ENCODE measurements around the gene STARD7.
A peak's percentile ranks its signal among the peaks of the same experiment; 100 is the strongest.
"Not testable (repeated sequence)": the region's sequence is repeated elsewhere in the genome, so short reads cannot be mapped to it uniquely, and the experiment has no call there.

STARD7 gene

DNA sequence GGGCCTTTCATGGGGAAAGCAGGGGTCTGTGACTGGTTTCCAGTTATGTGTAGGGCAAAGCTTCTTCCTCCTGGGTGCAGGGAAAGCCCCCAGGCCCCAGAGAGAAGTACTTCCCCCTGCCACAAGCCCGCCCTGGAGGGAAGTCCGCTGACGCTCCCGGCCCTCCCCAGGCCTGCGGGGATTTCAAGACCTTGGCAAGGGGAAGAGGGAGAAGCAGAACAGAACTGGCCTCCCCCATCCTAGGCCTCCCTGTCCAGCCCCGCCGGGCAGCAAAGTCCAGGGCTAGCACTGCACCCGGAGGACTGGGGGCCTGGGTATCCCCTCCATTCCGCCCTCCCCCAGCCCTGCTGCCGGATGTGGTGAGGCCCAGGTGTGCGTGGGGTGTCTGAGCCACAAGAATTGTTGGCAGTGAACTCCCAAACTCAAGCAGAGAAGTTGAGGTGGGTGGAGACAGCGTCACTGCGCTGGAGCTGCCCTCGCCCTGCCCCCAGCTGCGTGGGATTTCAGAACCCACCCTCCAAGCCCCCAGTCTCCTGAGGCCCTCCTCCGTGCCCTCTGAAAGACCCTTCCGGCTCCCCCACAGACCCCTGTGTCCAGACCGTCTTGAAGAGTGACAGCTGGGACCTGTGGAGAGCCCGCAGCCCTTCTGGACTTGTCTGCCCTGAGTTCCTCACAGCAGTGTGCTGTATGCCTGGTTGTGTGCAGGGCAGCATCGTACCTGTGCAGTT lies 62.3 kb downstream of the STARD7 start:
- DNase-seq, result peak; percentile 91

DNA sequence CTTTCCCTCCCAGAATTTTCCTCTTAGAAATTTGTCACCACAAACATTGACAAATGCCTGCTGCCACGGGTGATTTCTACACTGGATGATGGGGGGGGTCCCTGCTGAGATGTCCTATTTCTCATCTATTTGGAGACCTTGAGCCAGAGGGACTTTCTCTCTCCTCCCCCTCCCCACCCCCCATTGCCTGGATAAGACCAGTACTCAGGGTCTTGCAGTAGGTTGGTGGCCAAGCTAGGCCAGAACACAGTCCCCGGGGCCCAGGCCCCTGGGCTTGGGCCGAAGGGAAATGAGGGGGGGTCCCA lies 62.8 kb downstream of the STARD7 start:
- no peak for DNase-seq

DNA sequence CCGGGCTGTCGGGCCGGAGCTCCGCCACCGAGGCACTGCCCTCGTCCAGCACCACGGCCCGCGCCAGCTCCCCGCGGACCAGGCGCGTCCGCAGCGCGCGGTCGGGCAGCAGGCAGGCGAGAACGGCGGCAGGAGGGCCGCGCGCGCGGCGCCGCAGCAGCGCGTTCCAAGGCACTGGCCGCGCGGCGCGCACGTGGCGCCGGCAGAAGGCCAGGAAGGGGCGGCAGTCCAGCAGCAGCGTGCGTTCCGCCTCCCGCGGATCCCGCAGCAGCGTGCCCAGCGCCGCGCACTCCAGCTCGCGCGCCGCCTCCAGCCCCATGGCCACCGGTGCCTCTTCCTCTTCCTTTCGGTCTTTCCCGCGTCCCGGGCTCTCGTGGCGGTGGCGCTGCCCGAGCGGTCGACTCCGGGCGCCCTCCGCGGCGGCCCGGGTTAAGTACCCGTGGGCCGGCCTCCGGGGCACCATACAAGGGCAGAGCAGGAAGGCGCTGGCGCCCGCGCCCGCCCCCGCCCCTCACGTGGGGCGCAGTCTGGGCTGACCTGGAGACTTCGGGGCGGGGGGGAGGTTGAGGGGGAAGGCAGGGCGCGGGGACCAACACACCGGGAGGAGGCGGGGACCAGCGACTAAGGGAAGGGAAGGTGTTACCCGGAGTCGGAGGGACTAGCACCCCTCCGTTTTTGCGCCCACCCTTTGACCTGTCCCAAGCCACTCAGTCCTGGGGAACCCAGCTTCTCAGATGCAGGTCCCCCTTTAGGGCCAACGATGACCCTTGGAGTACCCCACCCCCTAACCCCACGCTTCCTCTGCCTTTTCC lies 63.4 kb downstream of the STARD7 start, which contains the start of gene DUSP2:
TSS of gene DUSP2 (minus strand) at position 405 of the 812 bp plus-strand sequence. CDS start at position 319, 86 bp downstream.
- peak; percentile 95 for DNase-seq

DNA sequence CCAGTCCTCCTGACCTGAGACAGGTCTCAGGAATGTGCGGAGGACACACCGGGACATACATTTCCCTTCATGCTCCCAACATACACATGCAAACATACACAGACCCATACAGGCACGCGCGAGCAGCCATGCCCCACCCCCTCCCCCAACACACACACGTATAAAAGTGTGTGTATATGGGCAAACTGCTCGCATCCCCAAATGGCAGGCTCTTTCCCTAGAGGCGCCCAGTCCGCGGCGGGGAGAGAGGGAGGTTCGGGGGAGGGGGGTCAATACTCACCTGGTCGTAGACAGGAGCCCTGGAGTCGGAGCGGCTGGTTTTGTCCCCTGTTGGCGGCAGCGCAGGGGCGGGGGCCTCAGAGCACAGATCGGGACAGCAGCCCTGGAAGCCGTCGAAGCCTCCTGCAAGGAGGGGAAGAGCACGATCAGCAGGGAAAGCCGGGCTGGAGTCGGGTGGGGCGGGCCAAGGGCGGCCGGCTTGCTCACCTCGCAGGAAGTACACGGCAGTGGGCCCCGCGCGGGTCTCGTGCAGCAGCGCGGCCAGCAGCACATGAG lies 64.1 kb downstream of the STARD7 start:
- peak; percentile 51 for DNase-seq

DNA sequence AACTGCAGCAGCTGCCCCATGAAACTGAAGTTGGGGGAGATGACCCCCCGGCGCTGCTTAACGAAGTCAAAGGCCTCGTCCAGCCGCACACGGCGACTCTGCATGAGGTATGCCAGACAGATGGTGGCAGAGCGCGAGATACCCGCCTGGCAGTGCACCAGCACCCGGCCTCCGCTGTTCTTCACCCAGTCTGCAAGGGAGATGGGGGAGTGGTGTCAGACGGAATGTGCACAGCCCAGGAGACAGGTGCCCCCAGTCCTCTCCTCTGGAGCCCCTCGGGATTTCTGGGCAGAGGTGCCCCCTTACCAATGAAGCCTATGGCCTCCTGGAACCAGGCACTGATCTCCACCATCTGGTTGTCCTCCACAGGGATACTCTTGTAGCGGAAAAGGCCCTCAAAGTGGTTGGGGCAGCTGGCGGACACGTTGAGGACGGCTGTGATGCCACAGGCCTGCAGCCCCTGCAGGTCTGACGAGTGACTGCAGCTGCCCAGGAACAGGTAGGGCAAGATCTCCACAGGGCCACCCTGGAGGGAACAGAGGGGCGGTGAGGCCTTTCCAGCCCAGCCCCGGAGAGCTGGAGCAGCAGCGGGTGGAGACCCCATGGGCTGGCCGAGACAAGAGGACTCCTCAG lies 64.7 kb downstream of the STARD7 start:
- DNase-seq, result peak; percentile 49

DNA sequence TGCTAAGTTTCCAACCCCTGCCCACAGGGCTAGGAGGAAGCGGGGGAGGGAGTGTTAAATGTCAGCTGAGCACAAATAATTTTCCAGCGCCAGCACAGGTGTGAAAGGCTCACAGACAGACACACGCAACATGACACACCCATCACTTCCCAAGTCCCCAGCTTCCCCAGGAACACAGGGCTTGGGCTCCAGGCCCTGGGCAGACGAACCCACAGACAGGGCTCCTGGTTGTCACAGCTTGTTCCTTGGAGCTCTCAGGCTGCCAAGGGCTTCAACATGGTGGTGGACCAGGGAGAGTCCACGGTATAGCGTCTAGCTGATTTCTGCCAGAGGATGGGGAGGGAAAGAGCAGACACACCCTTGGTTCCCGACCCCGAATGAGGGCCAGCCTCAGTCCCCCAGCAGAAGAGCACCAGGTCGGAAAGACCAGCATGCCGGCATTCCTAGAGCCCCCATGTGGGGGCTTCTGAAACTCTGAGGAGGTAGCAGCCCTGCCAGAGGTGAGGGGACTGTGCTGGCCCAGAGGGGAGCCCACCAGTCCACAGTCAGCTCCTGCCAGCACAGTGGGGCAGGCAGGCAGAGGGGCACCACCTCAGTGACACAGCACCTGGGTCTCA lies 65.3 kb downstream of the STARD7 start:
- DNase-seq, result peak; percentile 52

DNA sequence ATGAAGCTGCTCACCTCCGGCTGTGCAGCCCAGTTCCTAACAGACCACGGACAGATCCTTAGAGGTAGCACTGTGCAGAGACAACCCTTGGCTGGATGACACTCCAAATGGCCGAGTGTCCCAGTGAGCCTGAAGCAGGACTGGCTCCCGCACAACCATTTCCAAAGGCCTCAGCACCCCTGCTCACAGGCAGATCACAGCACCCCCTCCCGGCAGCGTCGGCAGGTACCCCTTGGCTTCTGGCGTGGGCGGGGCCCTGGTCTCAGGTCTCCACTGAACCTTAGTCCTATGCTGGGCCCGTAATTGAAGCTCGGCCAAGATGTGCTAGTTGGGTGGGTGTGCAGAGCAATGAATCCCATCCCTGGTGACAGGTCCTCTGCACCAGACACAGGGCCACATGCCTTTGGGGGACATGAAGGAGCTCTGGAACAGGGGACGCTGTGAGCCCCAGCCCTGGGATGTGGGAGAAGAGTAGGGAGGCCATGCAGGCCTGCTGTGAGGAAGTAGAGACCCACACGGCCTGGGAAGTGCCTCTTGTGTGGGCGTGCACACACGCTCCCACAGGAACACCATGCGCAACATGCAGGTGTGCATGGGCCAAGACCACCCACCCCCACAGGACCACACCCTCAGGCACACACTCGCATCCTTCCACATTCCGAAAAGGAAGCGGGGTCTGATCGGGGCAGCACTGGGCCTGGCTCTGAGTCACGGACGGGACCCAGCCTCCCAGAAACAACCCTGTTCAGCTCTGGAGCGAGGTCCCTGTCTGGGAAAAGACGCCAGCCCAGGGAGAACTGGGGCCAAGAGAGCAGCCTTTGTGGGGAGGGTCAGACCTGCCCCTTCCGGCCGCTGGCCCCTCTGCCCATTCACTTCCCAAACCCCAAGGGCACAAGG lies 66.2 kb downstream of the STARD7 start:
- DNase-seq, result peak; percentile 80

DNA sequence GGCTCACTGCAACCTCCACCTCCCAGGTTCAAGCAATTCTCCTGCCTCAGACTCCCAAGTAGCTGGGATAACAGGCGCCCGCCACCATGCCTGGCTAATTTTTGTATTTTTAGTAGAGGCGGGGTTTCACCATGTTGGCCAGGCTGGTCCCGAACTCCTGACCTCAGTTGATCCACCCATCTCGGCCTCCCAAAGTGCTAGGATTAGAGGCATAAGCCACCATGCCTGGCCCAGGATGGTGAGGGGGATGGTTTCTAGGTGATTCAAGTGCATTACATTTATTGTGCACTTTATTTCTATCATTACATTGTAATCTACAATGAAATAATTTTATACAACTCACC lies 67.0 kb downstream of the STARD7 start:
- DNase-seq, result not testable (repeated sequence)

DNA sequence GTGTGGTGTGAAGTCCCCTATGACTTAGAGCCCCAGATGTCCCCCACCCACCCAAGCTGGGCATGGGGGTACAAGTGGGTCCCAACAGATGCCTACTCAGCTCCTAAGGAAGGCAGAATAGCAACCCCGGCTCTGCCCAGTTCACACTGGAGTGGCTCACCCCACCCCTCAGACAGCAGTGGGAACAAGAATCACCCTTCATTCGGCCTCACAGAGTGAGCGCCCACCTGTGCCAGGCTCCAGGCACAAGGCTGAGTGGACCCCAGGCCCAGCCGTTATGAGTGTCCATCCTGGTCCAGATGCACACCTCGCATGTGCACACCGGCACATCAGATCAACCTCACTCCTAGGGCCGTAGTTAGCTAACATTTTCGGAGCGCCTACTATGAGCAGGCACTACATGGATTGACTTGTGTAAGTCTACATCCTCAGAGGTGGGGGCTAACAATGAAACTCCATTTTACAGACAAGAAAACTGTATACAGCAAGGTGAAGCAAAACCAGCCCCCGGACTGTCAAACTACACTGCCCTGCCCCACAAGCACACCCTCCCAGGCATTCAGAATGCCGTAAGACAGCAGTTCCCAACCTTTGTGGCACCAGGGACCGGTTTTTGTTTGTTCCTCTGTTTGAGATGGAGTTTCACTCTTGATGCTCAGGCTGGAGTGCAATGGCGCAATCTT lies 67.5 kb downstream of the STARD7 start:
- peak; percentile 44 for DNase-seq

DNA sequence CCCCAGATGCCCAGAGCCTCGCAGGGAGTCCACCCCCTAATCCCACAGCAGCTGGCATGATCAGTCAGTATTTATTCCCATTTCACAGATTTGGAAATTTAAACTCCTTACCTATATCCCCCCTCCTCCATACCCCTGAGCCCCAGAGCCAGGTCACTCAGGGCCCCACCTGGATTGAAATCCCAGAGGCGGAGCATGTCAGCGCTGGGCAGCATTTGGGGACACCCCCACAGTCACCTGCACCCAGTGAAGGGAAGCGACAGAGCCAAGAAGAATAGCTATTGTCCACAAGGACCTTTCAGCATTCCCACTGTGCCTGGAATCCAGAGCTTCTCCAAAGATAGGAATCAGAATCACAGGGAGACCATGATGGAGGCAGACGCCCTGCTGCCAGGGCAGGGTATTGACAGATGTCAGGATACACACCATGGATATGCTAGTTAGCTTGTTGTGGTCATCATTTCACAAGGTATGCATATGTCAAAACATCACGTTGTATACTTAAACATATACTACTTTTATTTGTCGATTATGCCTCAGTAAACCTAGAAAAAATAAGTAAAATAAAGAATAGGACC lies 69.4 kb downstream of the STARD7 start:
- peak; percentile 24 for DNase-seq

DNA sequence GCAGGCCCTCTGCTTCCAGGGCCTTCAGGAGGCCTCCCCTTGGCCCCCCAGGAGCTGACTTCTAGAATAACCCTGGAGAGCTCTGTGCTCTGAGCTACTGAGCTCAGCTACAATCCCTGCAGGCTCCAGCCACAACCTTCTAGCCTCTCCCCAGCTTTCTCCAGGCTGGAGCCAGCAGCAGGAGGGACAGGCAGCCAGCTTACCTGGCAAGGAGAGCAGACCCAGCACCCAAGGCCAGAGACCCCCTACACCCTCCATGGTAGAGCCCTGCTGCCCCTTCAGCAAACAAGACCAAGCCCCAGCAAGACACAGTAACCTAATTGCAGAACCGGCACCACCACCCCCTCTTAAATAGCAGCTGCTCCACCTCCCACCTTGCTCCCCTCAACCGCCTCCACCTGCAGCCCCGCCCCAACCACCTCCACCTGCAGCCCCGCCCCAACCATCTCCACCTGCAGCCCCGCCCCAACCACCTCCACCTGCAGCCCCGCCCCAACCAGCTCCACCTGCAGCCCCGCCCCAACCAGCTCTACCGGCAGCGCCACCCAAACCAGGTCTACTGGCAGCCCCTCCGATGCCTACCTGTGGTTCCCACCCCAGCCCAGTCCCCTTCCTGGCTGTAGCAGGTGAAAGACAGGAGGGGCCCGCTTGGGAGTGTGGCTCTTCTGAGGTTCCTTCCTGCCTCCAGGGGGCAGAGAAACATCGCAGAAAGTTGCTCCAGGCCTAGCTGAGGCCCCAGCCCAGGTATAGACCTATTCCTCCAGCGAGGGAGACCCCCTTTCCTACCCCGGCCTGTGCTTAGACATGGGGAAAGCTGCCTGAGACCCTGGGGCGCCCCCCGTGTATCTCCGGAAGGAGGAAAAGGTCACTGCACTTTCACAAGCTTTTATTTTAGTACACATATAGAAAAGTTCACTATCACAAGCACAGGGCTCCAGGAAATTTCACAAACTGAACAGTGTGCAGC lies 70.2 kb downstream of the STARD7 start, which contains the start of gene ASTL:
TSS of gene ASTL (minus strand) at position 324 of the 967 bp plus-strand sequence. CDS start at position 258, 66 bp downstream.
- DNase-seq, result peak; percentile 76

DNA sequence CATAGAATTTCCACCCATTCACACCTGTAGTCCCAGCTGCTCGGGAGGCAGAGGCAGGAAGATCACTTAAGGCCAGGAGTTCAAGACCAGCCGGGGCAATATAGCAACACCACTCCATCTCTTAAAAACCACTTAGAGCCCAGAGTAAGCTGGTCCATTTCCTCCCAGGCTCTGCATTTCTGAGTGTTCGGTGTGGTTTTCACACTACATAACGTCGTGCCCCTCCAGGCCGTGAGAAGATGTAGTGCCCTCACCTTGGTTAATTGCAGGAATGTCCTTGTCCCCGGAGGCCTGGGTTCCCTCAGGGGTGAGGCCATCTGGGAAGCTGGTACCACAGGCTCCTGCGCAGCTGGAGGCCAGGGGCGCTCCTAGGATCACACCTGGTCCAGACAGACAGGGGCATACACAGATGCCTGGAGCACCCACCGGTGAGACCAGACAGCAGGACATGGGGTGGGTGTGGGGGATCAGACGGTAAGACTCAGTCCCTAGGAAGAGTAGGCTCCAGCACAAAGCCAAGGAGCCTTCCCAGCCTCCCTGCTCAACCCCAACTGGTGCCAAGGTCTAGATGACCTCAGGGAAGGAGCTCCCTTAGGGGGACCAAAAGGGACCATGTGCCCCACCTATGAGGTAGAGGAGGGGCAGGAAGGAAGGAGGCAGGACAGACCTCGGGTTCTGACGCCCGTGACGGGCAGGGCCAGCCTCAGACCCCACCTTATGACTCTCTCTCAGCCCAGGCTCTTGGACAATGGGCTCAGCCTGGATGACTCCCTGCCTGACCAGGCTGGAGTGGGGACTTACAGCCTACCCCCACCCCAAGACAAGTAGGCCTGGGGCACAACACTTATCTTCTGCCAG lies 71.1 kb downstream of the STARD7 start:
- DNase-seq, result peak; percentile 33

DNA sequence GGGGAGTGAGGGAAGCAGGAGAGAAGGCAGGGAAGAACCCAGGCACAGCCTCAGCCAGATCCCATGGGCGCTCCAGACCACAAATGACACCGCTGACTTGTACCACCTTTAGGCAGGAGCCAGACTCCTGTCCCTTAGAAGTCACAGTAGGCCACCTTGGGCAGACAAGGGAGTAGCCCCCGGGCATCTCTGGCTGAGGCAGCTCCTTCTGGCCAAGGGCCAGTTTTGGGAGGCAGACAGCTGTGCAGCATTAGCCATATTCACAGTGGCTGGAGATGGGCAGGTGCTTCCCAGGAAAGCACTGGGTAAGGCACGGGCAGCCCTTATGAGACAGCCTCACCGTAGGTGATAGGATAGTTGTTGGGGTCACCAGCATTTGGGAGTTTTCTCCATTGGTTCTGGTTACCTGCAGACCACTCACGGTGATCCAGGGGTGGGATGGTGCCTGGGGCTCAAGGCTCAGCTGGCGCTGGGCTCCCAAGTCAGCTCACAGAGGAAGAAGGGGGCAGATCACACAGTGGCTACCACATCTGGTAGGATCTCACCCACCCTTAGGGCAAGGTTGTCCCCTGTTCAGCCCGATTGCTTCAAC lies 72.4 kb downstream of the STARD7 start:
- peak; percentile 28 for DNase-seq

DNA sequence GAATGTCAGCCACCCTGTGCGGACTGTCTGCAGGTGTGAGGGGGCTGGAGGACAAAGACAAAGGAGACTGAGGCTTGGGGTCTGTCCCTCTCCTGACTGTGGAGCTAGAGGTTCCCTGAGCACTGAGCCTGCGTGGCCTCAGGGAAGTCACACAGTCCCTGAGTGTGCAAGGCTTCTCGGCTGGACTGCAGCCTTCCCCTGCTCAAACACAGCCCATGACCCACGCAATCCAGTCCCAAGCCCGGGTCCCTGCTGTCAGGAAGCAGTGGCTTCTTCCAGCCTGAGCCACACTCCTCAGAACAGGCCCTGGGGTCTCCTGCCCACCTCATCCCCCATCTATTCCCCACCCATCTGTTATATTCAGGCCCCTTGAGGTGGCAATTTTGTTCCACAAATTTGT lies 73.0 kb downstream of the STARD7 start:
- DNase-seq, result peak; percentile 13

DNA sequence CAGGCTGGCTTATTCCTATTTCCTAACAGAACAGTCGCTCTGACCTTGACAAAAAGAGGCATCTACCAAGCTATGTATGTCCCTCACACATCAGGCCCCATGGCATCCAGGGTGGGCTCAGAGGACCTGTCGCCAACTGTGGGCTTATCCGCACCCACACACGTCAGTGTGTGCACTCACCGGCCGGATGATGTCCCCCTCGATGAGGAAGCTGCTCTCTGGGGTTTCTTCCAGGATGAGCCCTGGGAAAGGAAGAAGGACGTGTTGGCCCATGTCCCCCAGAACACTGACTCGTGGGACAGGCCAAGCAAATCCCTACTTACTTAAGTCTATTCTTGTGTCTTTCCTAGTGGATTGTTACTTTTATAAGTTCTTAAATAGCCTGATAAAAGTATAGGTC lies 73.5 kb downstream of the STARD7 start:
- DNase-seq, result no peak

All from CD4-positive, alpha-beta T cell treated with Interleukin-10 for 1 hour (primary cell).